ENCODE data around the gene SHKBP1.

The SHKBP1 gene

DNA sequence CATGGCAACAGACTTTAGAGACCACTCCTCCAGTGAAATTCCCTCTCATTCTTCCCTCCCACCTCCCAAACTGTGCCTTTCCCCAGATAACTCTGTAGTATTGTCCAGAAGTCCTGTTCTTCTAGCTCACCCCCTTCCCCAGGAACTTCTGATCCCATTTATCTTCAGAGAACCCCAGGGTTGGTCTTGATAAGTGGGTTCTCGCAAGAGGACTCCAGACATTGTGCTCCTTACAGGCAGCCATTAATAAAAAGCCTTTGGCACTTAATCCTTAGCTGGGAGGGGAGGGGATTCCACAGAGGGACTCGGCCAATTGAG is 26.4 kb downstream of the SHKBP1 start:
- no peak for DNase-seq

DNA sequence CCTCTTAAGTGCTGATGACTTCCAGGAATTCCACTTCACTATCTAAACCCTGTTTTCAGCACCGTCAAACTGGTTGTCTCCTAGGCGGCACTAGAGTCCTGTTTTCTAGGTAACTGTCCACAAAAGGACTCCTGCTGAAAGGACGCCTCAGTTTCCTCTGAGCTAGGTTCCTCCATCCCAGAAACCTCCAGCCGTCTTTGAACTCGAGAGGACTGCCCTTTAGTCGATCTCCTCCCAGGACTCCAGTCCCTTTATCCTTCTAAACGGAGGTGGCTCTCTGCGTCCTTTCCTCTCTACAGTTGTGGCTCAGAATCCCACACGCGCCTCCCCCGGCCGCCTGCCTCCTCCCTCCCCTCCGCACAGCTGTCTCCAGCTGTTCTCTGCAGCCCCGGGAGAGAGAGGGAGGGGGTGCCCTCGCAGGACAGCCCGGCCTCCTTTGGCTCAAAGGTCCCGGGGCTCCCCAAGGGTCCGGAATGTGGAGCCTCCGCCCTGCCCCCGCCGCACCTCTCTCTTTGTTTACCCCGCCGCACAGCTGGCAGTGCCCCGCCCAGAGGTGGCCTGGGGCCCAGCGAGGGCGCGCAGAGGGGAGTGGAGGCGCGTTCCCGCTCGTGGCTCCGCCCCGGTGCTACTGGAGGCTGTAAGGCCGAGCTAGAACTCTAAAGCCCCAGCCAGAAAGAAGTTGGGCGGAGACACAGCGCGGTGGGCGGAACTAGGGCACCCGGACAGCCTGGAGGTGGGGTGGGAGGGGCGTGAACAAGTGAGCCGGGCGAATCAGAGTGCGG is 26.9 kb downstream of the SHKBP1 start:
- peak in 13 of 14 donors; percentile 13 to 83 (median 62) for DNase-seq

GRCh38 chr19:40604171-40604646 is 27.5 kb downstream of the SHKBP1 start:
- no peak for DNase-seq

GRCh38 chr19:40604647-40605215 is 28.1 kb downstream of the SHKBP1 start:
- no peak for DNase-seq

DNA sequence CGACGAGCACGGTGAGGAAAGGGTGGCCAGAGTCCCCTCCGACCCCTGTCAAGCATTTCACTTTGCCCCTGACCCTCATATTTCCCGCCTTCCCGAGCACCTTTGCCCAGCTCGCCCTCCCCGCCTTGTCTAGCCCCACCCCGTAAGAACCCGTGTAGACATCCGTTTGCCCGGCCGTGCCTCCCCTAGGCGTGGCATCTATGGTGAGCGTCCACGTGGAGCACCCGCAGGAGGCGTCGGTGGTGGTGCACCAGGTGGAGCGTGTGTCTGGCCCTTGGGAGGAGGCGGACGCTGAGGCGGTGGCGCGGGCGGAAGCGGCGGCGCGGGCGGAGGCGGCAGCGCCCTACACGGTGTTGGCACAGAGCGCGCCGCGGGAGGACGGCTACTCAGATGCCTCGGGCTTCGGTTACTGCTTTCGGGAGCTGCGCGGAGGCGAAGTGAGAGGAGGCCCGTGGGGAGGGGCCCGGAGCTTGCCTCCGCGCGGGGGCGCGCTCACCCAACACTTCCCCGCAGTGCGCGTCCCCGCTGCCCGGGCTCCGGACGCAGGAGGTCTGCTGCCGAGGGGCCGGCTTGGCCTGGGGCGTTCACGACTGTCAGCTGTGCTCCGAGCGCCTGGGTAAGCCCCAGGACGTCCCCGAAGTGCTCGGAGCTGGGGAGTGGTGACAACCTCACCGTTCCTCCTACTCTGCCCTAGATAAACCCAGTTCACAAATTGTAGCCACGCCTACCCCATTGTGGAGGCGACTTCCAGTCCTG is 28.7 kb downstream of the SHKBP1 start:
- DNase-seq = peak in 3 of 14 donors; percentile 9 to 34 (median 24)

DNA sequence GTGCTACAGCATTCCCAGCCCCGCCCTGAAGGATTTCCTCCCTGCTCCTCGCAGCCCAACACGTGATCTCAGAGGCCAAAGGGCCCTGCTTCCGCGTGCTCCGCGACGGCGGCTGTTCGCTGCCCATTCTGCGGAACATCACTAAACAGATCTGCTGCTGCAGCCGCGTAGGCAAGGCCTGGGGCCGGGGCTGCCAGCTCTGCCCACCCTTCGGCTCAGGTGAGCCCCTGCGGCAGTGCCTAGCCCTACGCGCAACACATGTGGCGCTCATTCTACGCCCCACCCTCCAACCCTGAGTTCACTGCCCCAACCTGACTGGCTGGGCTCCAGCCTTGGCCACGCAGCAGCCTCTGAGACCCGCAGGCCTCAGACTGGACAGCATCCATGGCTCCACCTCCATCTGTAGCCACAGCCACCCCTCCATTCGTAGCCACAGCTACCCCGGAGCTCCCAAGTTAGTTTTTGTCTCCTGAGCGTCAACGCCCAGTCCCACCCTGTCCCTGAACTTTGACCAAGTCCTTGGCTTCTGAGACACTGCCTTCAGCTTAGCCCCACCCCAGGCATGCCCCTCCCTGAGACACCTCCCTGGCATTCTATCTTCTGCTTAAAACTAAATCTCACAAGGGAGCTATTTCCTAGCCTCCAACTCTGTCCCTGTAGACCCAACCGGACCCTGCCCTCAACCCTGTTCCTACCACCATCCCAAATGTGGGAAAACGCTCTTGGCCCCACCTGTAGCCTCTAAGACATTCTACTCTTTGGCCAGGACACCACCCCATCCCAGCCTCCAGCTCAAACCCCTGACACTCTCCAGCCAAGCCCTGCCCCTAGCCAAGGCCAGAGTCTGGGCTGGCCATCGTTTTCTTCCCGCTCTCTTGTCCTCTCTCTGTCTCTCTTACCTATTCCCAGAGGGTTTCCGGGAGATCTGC is 30.9 kb downstream of the SHKBP1 start:
- no peak for DNase-seq

DNA sequence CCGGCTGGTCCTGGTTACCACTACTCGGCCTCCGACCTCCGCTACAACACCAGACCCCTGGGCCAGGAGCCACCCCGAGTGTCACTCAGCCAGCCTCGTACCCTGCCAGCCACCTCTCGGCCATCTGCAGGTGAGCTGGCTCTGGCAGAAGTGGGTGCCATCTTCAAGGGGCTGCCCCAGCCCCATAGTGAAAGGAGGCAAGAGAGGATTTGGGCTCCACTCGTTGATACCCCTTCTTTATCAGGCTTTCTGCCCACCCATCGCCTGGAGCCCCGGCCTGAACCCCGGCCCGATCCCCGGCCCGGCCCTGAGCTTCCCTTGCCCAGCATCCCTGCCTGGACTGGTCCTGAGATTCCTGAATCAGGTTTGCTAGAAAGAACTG is 31.6 kb downstream of the SHKBP1 start:
- no peak for DNase-seq

GRCh38 chr19:40608957-40609356 is 32.3 kb downstream of the SHKBP1 start:
- DNase-seq = no peak

- DNase-seq = peak in 10 of 14 donors; percentile 19 to 73 (median 40)
Observed at GRCh38 chr19:40609561-40610395, 33.1 kb downstream of the SHKBP1 start.

GRCh38 chr19:40610396-40611064 is 33.9 kb downstream of the SHKBP1 start:
- DNase-seq = peak in 7 of 14 donors; percentile 21 to 58 (median 50)

- DNase-seq = no peak
Observed at GRCh38 chr19:40611096-40611495, 34.4 kb downstream of the SHKBP1 start.

GRCh38 chr19:40611900-40612698 is 35.4 kb downstream of the SHKBP1 start:
- no peak for DNase-seq

DNA sequence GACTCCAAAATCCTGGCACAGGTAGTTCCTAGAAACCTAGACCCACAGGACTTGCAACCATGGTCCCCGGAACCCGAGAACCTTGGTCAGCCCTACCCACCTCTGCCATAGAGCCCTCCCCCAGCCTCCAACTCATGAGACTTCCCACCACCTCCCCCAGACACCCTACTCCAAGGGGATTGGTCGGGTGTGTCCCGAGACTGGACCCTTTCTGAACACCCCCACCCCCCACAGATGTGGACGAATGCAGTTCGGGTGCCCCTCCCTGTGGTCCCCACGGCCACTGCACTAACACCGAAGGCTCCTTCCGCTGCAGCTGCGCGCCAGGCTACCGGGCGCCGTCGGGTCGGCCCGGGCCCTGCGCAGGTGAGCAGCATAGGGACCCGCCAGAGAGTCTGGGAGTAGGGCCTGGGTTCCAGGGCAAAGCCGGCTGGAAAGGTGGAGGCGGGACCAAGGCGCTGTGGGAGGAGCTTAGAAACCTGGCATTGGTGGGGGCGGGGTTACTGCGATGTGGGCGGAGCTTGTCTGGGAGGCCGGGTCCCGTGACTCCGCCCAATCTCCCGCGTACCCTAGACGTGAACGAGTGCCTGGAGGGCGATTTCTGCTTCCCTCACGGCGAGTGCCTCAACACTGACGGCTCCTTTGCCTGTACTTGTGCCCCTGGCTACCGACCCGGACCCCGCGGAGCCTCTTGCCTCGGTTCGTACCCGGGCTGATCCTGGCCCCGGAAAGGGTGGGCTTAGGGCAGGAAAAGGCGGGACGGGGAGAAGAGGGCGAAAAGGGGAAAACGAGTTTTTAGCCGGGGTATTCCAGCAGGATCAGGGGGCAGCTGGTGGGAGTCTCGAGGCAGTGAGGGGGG is 36.4 kb downstream of the SHKBP1 start:
- DNase-seq = peak in 2 of 14 donors; percentile 25 to 50

- DNase-seq = peak in 5 of 14 donors; percentile 32 to 56 (median 35)
Observed at GRCh38 chr19:40613690-40614621, 37.3 kb downstream of the SHKBP1 start.

DNA sequence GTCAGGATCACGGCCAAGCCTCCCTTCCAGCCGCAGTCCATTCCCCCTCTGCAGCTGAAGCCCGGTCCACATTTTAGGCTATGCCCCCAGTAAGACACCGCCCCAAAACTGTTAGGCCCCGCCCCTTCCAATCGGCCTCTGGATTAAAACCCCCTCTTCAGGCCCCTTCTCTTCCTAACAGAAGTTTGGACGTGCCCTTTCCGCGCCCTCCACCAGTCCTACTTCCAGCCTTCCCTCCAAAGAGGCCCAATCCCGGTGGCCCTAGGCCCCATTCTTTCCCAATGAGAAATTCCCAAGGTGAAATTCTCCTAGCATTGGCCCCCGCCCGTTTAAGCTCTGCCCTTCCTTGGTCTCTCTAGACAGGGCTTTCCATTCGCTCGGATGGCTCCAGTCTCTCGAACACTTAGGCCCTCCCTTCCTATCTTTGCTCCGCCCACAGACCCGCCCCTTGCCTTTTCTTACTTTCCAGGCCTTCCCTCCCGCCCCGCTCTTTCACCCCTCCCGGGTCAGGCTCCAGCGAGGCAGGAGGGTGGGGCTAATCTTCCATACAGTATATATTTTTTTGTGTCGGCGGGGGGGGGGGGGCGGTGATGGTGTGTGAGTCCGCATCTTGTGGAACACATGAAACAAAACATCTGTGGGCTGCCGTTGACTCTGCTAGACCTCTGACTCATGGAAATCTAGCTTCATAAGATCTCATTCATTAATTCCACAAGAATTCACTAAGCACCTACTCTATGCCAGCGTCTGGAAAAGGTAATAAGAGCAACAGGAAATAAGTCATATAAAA is 38.1 kb downstream of the SHKBP1 start:
- peak in 1 of 14 donors; percentile 3 for DNase-seq

- no peak for DNase-seq
Observed at GRCh38 chr19:40616178-40616577, 39.5 kb downstream of the SHKBP1 start.

DNA sequence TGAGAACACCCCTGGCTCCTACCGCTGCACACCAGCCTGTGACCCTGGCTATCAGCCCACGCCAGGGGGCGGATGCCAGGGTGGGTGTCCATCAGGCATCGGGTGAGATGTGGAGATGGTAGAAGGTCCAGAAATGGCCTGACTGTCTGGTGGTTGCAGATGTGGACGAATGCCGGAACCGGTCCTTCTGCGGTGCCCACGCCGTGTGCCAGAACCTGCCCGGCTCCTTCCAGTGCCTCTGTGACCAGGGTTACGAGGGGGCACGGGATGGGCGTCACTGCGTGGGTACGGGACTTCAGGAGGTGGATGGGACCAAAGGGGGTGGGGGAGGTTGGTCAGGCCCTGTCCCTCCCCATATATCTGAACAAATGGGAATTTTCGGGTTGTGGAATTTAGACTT is 40.3 kb downstream of the SHKBP1 start:
- no peak for DNase-seq

Data from C1 segment of cervical spinal cord (tissue), 14 donors.